Neuronal stem cell (in vitro differentiated cells): ENCODE data around the gene CACHD1.

ENCODE experiments used
- DNase-seq: peaks from one replicate; pipeline ENCODE4 v3.0.0-alpha.2; 2013; ENCODE audit warnings: low spot score
- H2AFZ ChIP-seq: one replicate; pipeline ENCODE4 v1.6.1; 2013; ENCODE audit warnings: mild to moderate bottlenecking, low read length, inconsistent platforms
- H2AK5ac ChIP-seq: 2 replicates; pipeline ENCODE4 v1.6.1; 2013; ENCODE audit warnings: low read depth, mild to moderate bottlenecking, inconsistent platforms, low read length, moderate library complexity, mixed read lengths
- H2BK120ac ChIP-seq: 2 replicates; pipeline ENCODE4 v1.6.1; 2013; ENCODE audit warnings: low read depth, mild to moderate bottlenecking, inconsistent platforms, low read length, moderate library complexity, mixed read lengths
- H2BK12ac ChIP-seq: one replicate; pipeline ENCODE4 v1.6.1; 2013; ENCODE audit warnings: low read length, inconsistent platforms
- H2BK15ac ChIP-seq: 2 replicates; pipeline ENCODE4 v1.6.1; 2013; ENCODE audit warnings: mild to moderate bottlenecking, low read length, inconsistent platforms, mixed read lengths
- H2BK5ac ChIP-seq: one replicate; pipeline ENCODE4 v1.6.1; 2013; ENCODE audit warnings: inconsistent platforms, mild to moderate bottlenecking, low read length, moderate library complexity
- H3K14ac ChIP-seq: one replicate; pipeline ENCODE4 v1.6.1; 2013; ENCODE audit warnings: low read length, inconsistent platforms
- H3K18ac ChIP-seq: 2 replicates; pipeline ENCODE4 v1.6.1; 2013; ENCODE audit warnings: low read length, inconsistent platforms
- H3K23ac ChIP-seq: 2 replicates; pipeline ENCODE4 v1.6.1; 2013; ENCODE audit warnings: low read depth, mild to moderate bottlenecking, mixed read lengths, low read length, inconsistent platforms; ENCODE audit not compliant: poor library complexity
- H3K27ac ChIP-seq: replicated peaks from 3 replicates; pipeline ENCODE4 v1.5.1; 2013; ENCODE audit warnings: low read length, inconsistent platforms
- H3K27me3 ChIP-seq, 3 experiments: 2 replicates each; pipeline ENCODE4 v1.6.1; 2013; ENCODE audit warnings: low read length in 3 of 3, mild to moderate bottlenecking in 2 of 3, inconsistent platforms in 1 of 3, low read depth in 1 of 3, mixed read lengths in 1 of 3, moderate library complexity in 1 of 3; ENCODE audit not compliant: control insufficient read depth in 3 of 3, insufficient read depth in 3 of 3
- H3K36me3 ChIP-seq, 2 donors: replicated peaks in 1 of 2; 2 replicates each; pipeline ENCODE4 v1.6.1; 2013; ENCODE audit warnings: low read length in 2 of 2; ENCODE audit not compliant: control insufficient read depth in 2 of 2, insufficient read depth in 2 of 2
- H3K4ac ChIP-seq: 2 replicates; pipeline ENCODE4 v1.6.1; 2013; ENCODE audit warnings: inconsistent platforms, mild to moderate bottlenecking, low read length, moderate library complexity
- H3K4me1 ChIP-seq, 2 donors: 1 replicate in 1 of 2; 2 replicates in 1 of 2; pipeline ENCODE4 v1.6.1; 2013; ENCODE audit warnings: low read length in 2 of 2, low read depth in 1 of 2; ENCODE audit not compliant: control insufficient read depth in 2 of 2, insufficient read depth in 1 of 2
- H3K4me2 ChIP-seq: one replicate; pipeline ENCODE4 v1.6.1; 2013; ENCODE audit warnings: mild to moderate bottlenecking, low read length, inconsistent platforms; ENCODE audit not compliant: insufficient read depth, poor library complexity, severe bottlenecking
- H3K4me3 ChIP-seq, 2 donors: 2 replicates each; pipeline ENCODE4 v1.5.1; 2013; ENCODE audit warnings: low read length in 2 of 2, mild to moderate bottlenecking in 2 of 2, inconsistent platforms in 1 of 2, moderate library complexity in 1 of 2
- H3K79me1 ChIP-seq: one replicate; pipeline ENCODE4 v1.6.1; 2013; ENCODE audit warnings: low read depth, mild to moderate bottlenecking, inconsistent platforms, low read length, moderate library complexity
- H3K9ac ChIP-seq: one replicate; pipeline ENCODE4 v1.6.1; 2013; ENCODE audit warnings: mild to moderate bottlenecking, low read depth, low read length, inconsistent platforms; ENCODE audit not compliant: poor library complexity
- H3K9me3 ChIP-seq, 2 donors: replicated peaks in 1 of 2; 2 replicates each; pipeline versions ENCODE3 to v1.6.1; 2013; ENCODE audit warnings: low read length in 2 of 2, mild to moderate bottlenecking in 2 of 2, inconsistent platforms in 1 of 2, low read depth in 1 of 2, mixed read lengths in 1 of 2, moderate library complexity in 1 of 2; ENCODE audit not compliant: control insufficient read depth in 2 of 2, insufficient read depth in 1 of 2
- H4K8ac ChIP-seq: one replicate; pipeline ENCODE4 v1.6.1; 2013; ENCODE audit warnings: low read depth, mild to moderate bottlenecking, inconsistent platforms, low read length, moderate library complexity
- H4K91ac ChIP-seq: one replicate; pipeline ENCODE4 v1.6.1; 2013; ENCODE audit warnings: low read length, low read depth, mild to moderate bottlenecking, inconsistent platforms; ENCODE audit not compliant: poor library complexity
- WGBS, 2 donors: extraction: QIAGEN DNeasy Blood & Tissue Kit; methylation state at CpG; one replicate each; pipeline ENCODE4 v1.1.7; 2013; ENCODE audit warnings: missing lambda C conversion rate in 2 of 2, mixed read lengths in 1 of 2; ENCODE audit not compliant: insufficient read length in 2 of 2, insufficient replicate concordance in 1 of 2; ENCODE audit errors: extremely low coverage in 2 of 2; 5-methylcytosine and 5-hydroxymethylcytosine counted together

Gene CACHD1

GRCh38 chr1:64588876-64589275, 118.9 kb downstream of the CACHD1 start:
- Histone ChIP-seq H2BK5ac (no peak overlapping the region), H2BK120ac (no peak overlapping the region), H4K91ac (no peak overlapping the region), H3K9ac (no peak overlapping the region), H3K14ac (no peak overlapping the region), H3K4me1 (no peaks in the 10 kb centered on the region), H3K4me2 (no peak overlapping the region), H2BK15ac (no peak overlapping the region), H3K23ac (no peak overlapping the region), H2AFZ (no peak overlapping the region), H2BK12ac (no peak overlapping the region), H2AK5ac (no peak overlapping the region), H3K27ac (no peak overlapping the region), H3K79me1 (no peaks in the 10 kb centered on the region), H3K18ac (no peak overlapping the region), H3K27me3 (no peaks in the 10 kb centered on the region), H3K4ac (no peak overlapping the region), H3K9me3 (no peaks in the 10 kb centered on the region), H3K36me3 (peaks cover 0 to 33% of the 10 kb centered on the region in 2 donors), H4K8ac (no peak overlapping the region), H3K4me3 (no peak overlapping the region)
- no peak for DNase-seq

DNA sequence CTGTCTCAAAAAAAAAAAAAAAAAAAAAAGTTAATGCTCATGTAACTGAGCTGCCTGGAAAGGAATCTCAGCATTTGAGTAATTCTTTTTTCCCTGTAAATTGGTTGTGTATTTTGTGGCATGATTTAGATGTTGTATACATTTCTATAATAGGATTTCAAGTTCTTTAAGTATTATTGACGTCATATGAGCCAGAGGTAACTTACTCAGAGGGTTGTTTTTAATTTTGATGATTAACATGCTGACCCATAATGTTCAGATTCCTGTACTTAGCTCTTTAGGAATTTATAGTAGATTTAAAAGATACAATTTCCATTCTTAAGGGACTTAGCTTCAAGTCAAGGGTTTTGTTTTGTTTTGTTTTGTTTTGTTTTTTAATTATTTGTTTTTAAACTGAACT, 120.4 kb downstream of the CACHD1 start:
- Histone ChIP-seq H3K4me3 (no peak overlapping the region), H3K27ac (no peak overlapping the region), H2AK5ac (no peak overlapping the region), H4K91ac (no peak overlapping the region), H3K4ac (no peak overlapping the region), H3K14ac (no peak overlapping the region), H3K36me3 (peaks cover 0 to 22% of the 10 kb centered on the region in 2 donors), H2BK5ac (no peak overlapping the region), H3K23ac (no peak overlapping the region), H3K4me1 (peaks cover 0 to 11% of the 10 kb centered on the region in 2 donors), H2BK120ac (no peak overlapping the region), H3K79me1 (no peaks in the 10 kb centered on the region), H3K4me2 (no peak overlapping the region), H4K8ac (no peak overlapping the region), H3K9ac (no peak overlapping the region), H3K18ac (no peak overlapping the region), H2BK12ac (no peak overlapping the region), H2AFZ (no peak overlapping the region), H3K9me3 (no peaks in the 10 kb centered on the region), H3K27me3 (no peaks in the 10 kb centered on the region), H2BK15ac (no peak overlapping the region)
- no peak for DNase-seq
- no CpG with 5 or more reads among the region's 1 CpG for WGBS, 2 donors

DNA sequence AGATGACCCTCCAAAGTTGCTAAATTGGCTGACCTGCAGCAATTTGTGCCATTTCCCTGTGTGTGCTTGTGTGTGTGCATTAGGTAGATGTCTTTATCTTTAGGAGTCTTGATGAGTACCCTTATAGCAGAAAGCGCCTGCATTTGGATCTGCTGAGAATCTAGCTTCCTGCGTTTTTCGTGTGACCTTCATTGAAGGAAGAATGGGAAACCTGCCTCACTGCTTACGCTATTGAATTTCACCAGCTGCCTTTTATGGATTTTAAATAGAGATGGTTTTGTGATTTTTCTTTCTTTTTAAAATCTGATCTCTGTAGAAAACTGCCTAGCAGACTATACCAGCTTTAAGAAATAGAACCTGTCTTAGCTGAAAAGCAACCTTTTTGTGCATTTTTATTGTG, 124.5 kb downstream of the CACHD1 start:
- DNase-seq, result no peak
- Histone ChIP-seq H2BK15ac (no peak overlapping the region), H2BK12ac (no peak overlapping the region), H3K4me2 (no peak overlapping the region), H3K4ac (no peak overlapping the region), H2AFZ (no peak overlapping the region), H2BK5ac (no peak overlapping the region), H2AK5ac (no peak overlapping the region), H3K4me1 (peaks cover 11 to 42% of the 10 kb centered on the region in 2 donors), H3K9me3 (no peaks in the 10 kb centered on the region), H3K27me3 (no peaks in the 10 kb centered on the region), H4K91ac (no peak overlapping the region), H3K4me3 (no peak overlapping the region), H3K14ac (no peak overlapping the region), H4K8ac (no peak overlapping the region), H3K79me1 (no peaks in the 10 kb centered on the region), H3K27ac (no peak overlapping the region), H3K23ac (no peak overlapping the region), H3K36me3 (peaks cover 0 to 14% of the 10 kb centered on the region in 2 donors), H3K18ac (no peak overlapping the region), H3K9ac (no peak overlapping the region), H2BK120ac (no peak overlapping the region)
- WGBS, 2 donors, result no CpG with 5 or more reads among the region's 4 CpGs

GRCh38 chr1:64595871-64596515, 126.1 kb downstream of the CACHD1 start:
- Histone ChIP-seq H2BK120ac (no peak overlapping the region), H3K23ac (no peak overlapping the region), H3K4me1 (peaks cover 11 to 42% of the 10 kb centered on the region in 2 donors), H3K27ac (no peak overlapping the region), H2BK15ac (no peak overlapping the region), H3K18ac (no peak overlapping the region), H4K8ac (no peak overlapping the region), H3K4me2 (no peak overlapping the region), H3K14ac (no peak overlapping the region), H3K9ac (no peak overlapping the region), H3K27me3 (no peaks in the 10 kb centered on the region), H3K9me3 (peaks cover 0 to 4% of the 10 kb centered on the region in 2 donors), H3K4me3 (no peak overlapping the region), H3K4ac (no peak overlapping the region), H3K79me1 (no peaks in the 10 kb centered on the region), H2BK12ac (no peak overlapping the region), H3K36me3 (peaks cover 0 to 19% of the 10 kb centered on the region in 2 donors), H2BK5ac (no peak overlapping the region), H4K91ac (no peak overlapping the region), H2AFZ (no peak overlapping the region), H2AK5ac (no peak overlapping the region)
- no peak for DNase-seq
- no CpG with 5 or more reads among the region's 5 CpGs for WGBS, 2 donors
